ENCODE data around the gene NOX4. TPM values are rescaled to one million over a fixed set of nuclear protein-coding genes. Genes with fewer than 3 reads are reported as not detected.

NOX4 gene
- total and polyA plus RNA-seq, 4 experiments from 2014 or later, result not detected

Other genes with a start within 250 kb of the NOX4 start
- not detected for gene TRIM77, start 218.9 kb upstream of the NOX4 start, total RNA-seq
- not detected for gene TRIM77, start 218.9 kb upstream of the NOX4 start, polyA plus RNA-seq

Data from CD4-positive, alpha-beta memory T cell (primary cell).